Right lung (tissue), 5 donors: ENCODE data around the gene KRT80. TPM values are rescaled to one million over a fixed set of nuclear protein-coding genes. Genes with fewer than 3 reads are reported as not detected.

Experiments
- polyA plus RNA-seq, 5 donors: library from polyadenylated mRNA; unstranded; fragments of 120-200 nt; gene quantifications; one replicate each; pipeline versions ENCODE4 v1.2.1 to v1.2.3, GENCODE V29; 2013; ENCODE audit warnings: inconsistent platforms in 1 of 5, low replicate concordance in 1 of 5; ENCODE audit not compliant: insufficient read length in 5 of 5, insufficient read depth in 1 of 5

KRT80 gene
- polyA plus RNA-seq, 5 donors, result 0.48 to 1.9 (median 0.90) TPM

Other genes with a start within 250 kb of the KRT80 start
- gene ACVR1B, start 240.3 kb downstream of the KRT80 start, polyA plus RNA-seq, result 10 to 100 TPM; 14.1 to 16.3 (median 15.1) TPM
- gene TAMALIN, start 185.1 kb downstream of the KRT80 start, polyA plus RNA-seq, result 10 to 100 TPM; 30.2 to 41.9 (median 36.1) TPM
- 100 to 1,000 TPM in 2 of 5 donors, 10 to 100 TPM in 3; 16.6 to 160 (median 69.9) TPM for gene NR4A1, start 140.6 kb downstream of the KRT80 start, polyA plus RNA-seq
- gene ATG101, start 122.0 kb downstream of the KRT80 start, polyA plus RNA-seq, result 10 to 100 TPM; 20.1 to 28.3 (median 21.9) TPM
- gene SMIM41, start 112.3 kb downstream of the KRT80 start, polyA plus RNA-seq, result 1 to 10 TPM; 2.2 to 8.0 (median 3.4) TPM
- 10 to 100 TPM; 13.7 to 47.1 (median 24.3) TPM for gene KRT7, start 41.2 kb upstream of the KRT80 start, polyA plus RNA-seq
- under 1 TPM in 4 of 5 donors, not detected in 1; 0.08 to 0.24 (median 0.18) TPM for gene KRT86, start 82.6 kb upstream of the KRT80 start, polyA plus RNA-seq
- gene KRT81, start 99.5 kb upstream of the KRT80 start, polyA plus RNA-seq, result under 1 TPM in 3 of 5 donors, not detected in 2; 0.11 to 0.24 (median 0.16) TPM
- gene KRT83, start 129.4 kb upstream of the KRT80 start, polyA plus RNA-seq, result not detected
- under 1 TPM in 1 of 5 donors, not detected in 4; 0.06 TPM for gene KRT85, start 175.5 kb upstream of the KRT80 start, polyA plus RNA-seq
- gene KRT84, start 193.6 kb upstream of the KRT80 start, polyA plus RNA-seq, result not detected
- gene KRT82, start 214.3 kb upstream of the KRT80 start, polyA plus RNA-seq, result not detected
- gene KRT75, start 242.4 kb upstream of the KRT80 start, polyA plus RNA-seq, result not detected